SK-N-SH treated with all-trans-retinoic acid at 6 μM for 48 hours (cell line): ENCODE measurements around the gene MATR3.

ENCODE experiments used
- ATAC-seq: fragments of 200-7000 bp; cut with Tn5 transposase; 3 replicates; pipeline ENCODE4 v1.9.1; 2020; ENCODE audit warnings: mild to moderate bottlenecking, moderate library complexity
- CREB5 ChIP-seq: fragments of 250-450 bp; sonication (Bioruptor Pico); IDR thresholded peaks from 2 replicates; pipeline ENCODE4 v1.5.1; 2020; ENCODE audit warnings: low read depth, mild to moderate bottlenecking, moderate library complexity
- CSDC2 ChIP-seq: fragments of 250-450 bp; sonication (Bioruptor Pico); IDR thresholded peaks from 2 replicates; pipeline ENCODE4 v1.5.0; 2020; ENCODE audit warnings: mild to moderate bottlenecking, moderate library complexity
- CSRNP3 ChIP-seq: fragments of 250-450 bp; sonication (Bioruptor Pico); IDR thresholded peaks from 2 replicates; pipeline ENCODE4 v1.5.1; 2021; ENCODE audit warnings: mild to moderate bottlenecking, moderate library complexity
- ESRRG ChIP-seq: fragments of 250-450 bp; sonication (Bioruptor Pico); IDR thresholded peaks from 2 replicates; pipeline ENCODE4 v1.6.1; 2021; ENCODE audit warnings: mild to moderate bottlenecking
- GLIS3 ChIP-seq: fragments of 250-450 bp; sonication (Bioruptor Pico); IDR thresholded peaks from 2 replicates; pipeline ENCODE4 v1.5.0; 2020; ENCODE audit warnings: mild to moderate bottlenecking, moderate library complexity
- ISL1 ChIP-seq: fragments of 250-450 bp; sonication (Bioruptor Pico); IDR thresholded peaks from 2 replicates; pipeline ENCODE4 v2.1.2; 2022; ENCODE audit warnings: mild to moderate bottlenecking, moderate library complexity
- OSR1 ChIP-seq: fragments of 250-450 bp; sonication (Bioruptor Pico); IDR thresholded peaks from 2 replicates; pipeline ENCODE4 v1.8.0; 2022; ENCODE audit warnings: moderate library complexity, mild to moderate bottlenecking, inconsistent platforms
- PATZ1 ChIP-seq: fragments of 250-450 bp; sonication (Bioruptor Pico); IDR thresholded peaks from 2 replicates; pipeline ENCODE4 v1.8.0; 2020; ENCODE audit warnings: mild to moderate bottlenecking, moderate library complexity, borderline replicate concordance
- POU6F1 ChIP-seq: fragments of 250-450 bp; sonication (Bioruptor Pico); IDR thresholded peaks from 2 replicates; pipeline ENCODE4 v1.8.0; 2021; ENCODE audit warnings: low read depth, mild to moderate bottlenecking, moderate library complexity, borderline replicate concordance
- PPARA ChIP-seq: fragments of 250-450 bp; sonication (Bioruptor Pico); IDR thresholded peaks from 2 replicates; pipeline ENCODE4 v1.5.0; 2020; ENCODE audit warnings: mild to moderate bottlenecking, borderline replicate concordance
- SNAI2 ChIP-seq: fragments of 250-450 bp; sonication (Bioruptor Pico); IDR thresholded peaks from 2 replicates; pipeline ENCODE4 v1.5.0; 2020; ENCODE audit warnings: mild to moderate bottlenecking, moderate library complexity
- TCF4 ChIP-seq: fragments of 250-450 bp; sonication (Bioruptor Pico); IDR thresholded peaks from 2 replicates; pipeline ENCODE4 v1.8.0; 2021; ENCODE audit warnings: mild to moderate bottlenecking, moderate library complexity, borderline replicate concordance
- TOX ChIP-seq: fragments of 250-450 bp; sonication (Bioruptor Pico); IDR thresholded peaks from 2 replicates; pipeline ENCODE4 v1.8.0; 2021; ENCODE audit warnings: mild to moderate bottlenecking, moderate library complexity, borderline replicate concordance
- TSHZ2 ChIP-seq: fragments of 250-450 bp; sonication (Bioruptor Pico); IDR thresholded peaks from 2 replicates; pipeline ENCODE4 v1.5.0; 2020; ENCODE audit warnings: mild to moderate bottlenecking, moderate library complexity
- ZC3H10 ChIP-seq: fragments of 250-450 bp; sonication (Bioruptor Pico); IDR thresholded peaks from 2 replicates; pipeline ENCODE4 v1.5.1; 2021; ENCODE audit warnings: mild to moderate bottlenecking, moderate library complexity
- ZFP3 ChIP-seq: fragments of 250-450 bp; sonication (Bioruptor Pico); IDR thresholded peaks from 2 replicates; pipeline ENCODE4 v1.5.0; 2020; ENCODE audit warnings: mild to moderate bottlenecking, moderate library complexity
- ZNF565 ChIP-seq: fragments of 450-650 bp; formaldehyde crosslinking; conservative IDR thresholded peaks from 2 replicates; pipeline ENCODE4 v1.5.0; 2020; ENCODE audit warnings: low read depth, mild to moderate bottlenecking, moderate library complexity
- ZNF70 ChIP-seq: fragments of 450-650 bp; formaldehyde crosslinking; IDR thresholded peaks from 2 replicates; pipeline ENCODE4 v1.5.0; 2020; ENCODE audit warnings: mild to moderate bottlenecking, moderate library complexity
- ZNF8 ChIP-seq: fragments of 450-650 bp; formaldehyde crosslinking; IDR thresholded peaks from 2 replicates; pipeline ENCODE4 v1.5.0; 2020; ENCODE audit warnings: mild to moderate bottlenecking, moderate library complexity

Gene MATR3

GRCh38 chr5:139312075-139312474 lies 18.5 kb downstream of the MATR3 start:
- no peak for ATAC-seq
- TF ChIP-seq ZNF8 (CRISPR knock-in tag) (no peak), ZNF70 (no peak), ZFP3 (no peak), ESRRG (CRISPR knock-in tag) (no peak), TCF4 (no peak), CREB5 (CRISPR knock-in tag) (no peak), TOX (CRISPR knock-in tag) (no peak), POU6F1 (no peak), ZNF565 (CRISPR knock-in tag) (no peak), OSR1 (CRISPR knock-in tag) (no peak), TSHZ2 (CRISPR knock-in tag) (no peak), ZC3H10 (no peak), CSDC2 (no peak), PATZ1 (CRISPR knock-in tag) (no peak), ISL1 (CRISPR knock-in tag) (no peak)
- TF ChIP-seq, all 23 proteins: peak for 0

- TF ChIP-seq ZC3H10 (no peak), ZNF8 (CRISPR knock-in tag) (no peak), CSRNP3 (CRISPR knock-in tag) (no peak), ESRRG (CRISPR knock-in tag) (no peak), PATZ1 (CRISPR knock-in tag) (no peak), ZFP3 (no peak), PPARA (no peak), OSR1 (CRISPR knock-in tag) (no peak), GLIS3 (CRISPR knock-in tag) (no peak), TSHZ2 (CRISPR knock-in tag) (no peak), CSDC2 (no peak), POU6F1 (no peak), SNAI2 (no peak)
- no peak for ATAC-seq
Measured at GRCh38 chr5:139314276-139314675, 20.7 kb downstream of the MATR3 start.
